HG03139 (cell line): Measurements from ENCODE around the gene EFEMP1.

Experiments
- ATAC-seq: cut with Tn5 transposase; IDR thresholded peaks from one replicate; pipeline ENCODE4 v1.9.1; 2021; ENCODE audit not compliant: unreplicated experiment

Gene EFEMP1

GRCh38 chr2:55871637-55872036 lies 51.9 kb downstream of the EFEMP1 start:
- no peak for ATAC-seq

- no peak for ATAC-seq
Observed at GRCh38 chr2:55869637-55870325, 53.8 kb downstream of the EFEMP1 start.

GRCh38 chr2:55865096-55865835 lies 58.3 kb downstream of the EFEMP1 start:
- ATAC-seq, result no peak

- no peak for ATAC-seq
Observed at GRCh38 chr2:55864351-55865084, 59.1 kb downstream of the EFEMP1 start.

- ATAC-seq, result no peak
Observed at GRCh38 chr2:55862673-55863390, 60.8 kb downstream of the EFEMP1 start.

GRCh38 chr2:55862246-55862645 lies 61.3 kb downstream of the EFEMP1 start:
- ATAC-seq, result no peak

- ATAC-seq, result no peak
Observed at GRCh38 chr2:55861733-55862132, 61.8 kb downstream of the EFEMP1 start.

GRCh38 chr2:55860832-55861231 lies 62.8 kb downstream of the EFEMP1 start:
- no peak for ATAC-seq

GRCh38 chr2:55859875-55860274 lies 63.7 kb downstream of the EFEMP1 start:
- ATAC-seq, result no peak

- ATAC-seq, result no peak
Observed at GRCh38 chr2:55857766-55858165, 65.8 kb downstream of the EFEMP1 start.

GRCh38 chr2:55856936-55857335 lies 66.6 kb downstream of the EFEMP1 start:
- no peak for ATAC-seq

- ATAC-seq, result no peak
Observed at GRCh38 chr2:55848096-55848495, 75.5 kb downstream of the EFEMP1 start.

GRCh38 chr2:55846426-55846825 lies 77.2 kb downstream of the EFEMP1 start:
- ATAC-seq, result no peak

- ATAC-seq, result no peak
Observed at GRCh38 chr2:55844986-55845385, 78.6 kb downstream of the EFEMP1 start.

GRCh38 chr2:55843994-55844345 lies 79.6 kb downstream of the EFEMP1 start:
- no peak for ATAC-seq

- ATAC-seq, result no peak
Observed at GRCh38 chr2:55843096-55843993, 80.2 kb downstream of the EFEMP1 start.

GRCh38 chr2:55842046-55842445 lies 81.5 kb downstream of the EFEMP1 start:
- no peak for ATAC-seq

GRCh38 chr2:55840460-55840859 lies 83.1 kb downstream of the EFEMP1 start:
- no peak for ATAC-seq

GRCh38 chr2:55839182-55839819 lies 84.3 kb downstream of the EFEMP1 start:
- ATAC-seq, result no peak

GRCh38 chr2:55838653-55839052 lies 84.9 kb downstream of the EFEMP1 start:
- ATAC-seq, result no peak
